A673 (cell line): ENCODE results near the gene LEF1.

Experiments used
- EZH2 ChIP-seq: fragments of 200-600 bp; sonication (generic); IDR thresholded peaks from 2 replicates; pipeline ENCODE4 v1.6.1; 2017; ENCODE audit warnings: borderline replicate concordance, low read depth, mild to moderate bottlenecking, mixed read lengths, antibody characterized with exemption, low read length; ENCODE audit not compliant: poor library complexity, severe bottlenecking
- TF ChIP-seq, protein P1 (sequence below): fragments of 300-800, 200-600 bp; sonication (generic); conservative IDR thresholded peaks from 2 replicates; pipeline ENCODE4 v1.5.1; 2017; ENCODE audit warnings: low read depth, mild to moderate bottlenecking, antibody characterized with exemption, low read length, moderate library complexity, mixed read lengths

DNA sequence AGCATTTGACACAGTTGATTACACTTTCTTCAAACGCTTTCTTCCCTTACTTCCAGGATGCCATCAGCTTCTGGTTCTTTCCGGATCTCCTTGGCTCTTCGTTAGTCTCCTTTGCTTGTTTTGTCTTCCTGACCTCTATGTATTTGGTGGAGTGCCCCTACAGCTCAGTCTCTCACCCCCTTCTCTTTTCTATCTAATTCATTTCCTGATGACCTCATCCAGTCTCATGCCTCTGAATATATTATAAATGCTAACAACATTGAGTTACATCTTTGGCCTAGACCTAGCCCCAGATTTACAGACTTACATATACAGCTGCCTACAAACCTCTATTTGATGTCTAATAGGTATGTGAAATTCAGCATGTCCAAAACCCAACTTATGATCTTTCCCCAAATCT, 16.5 kb upstream of the LEF1 start:
- no peak for TF ChIP-seq EZH2
- TF ChIP-seq, protein P1, sequence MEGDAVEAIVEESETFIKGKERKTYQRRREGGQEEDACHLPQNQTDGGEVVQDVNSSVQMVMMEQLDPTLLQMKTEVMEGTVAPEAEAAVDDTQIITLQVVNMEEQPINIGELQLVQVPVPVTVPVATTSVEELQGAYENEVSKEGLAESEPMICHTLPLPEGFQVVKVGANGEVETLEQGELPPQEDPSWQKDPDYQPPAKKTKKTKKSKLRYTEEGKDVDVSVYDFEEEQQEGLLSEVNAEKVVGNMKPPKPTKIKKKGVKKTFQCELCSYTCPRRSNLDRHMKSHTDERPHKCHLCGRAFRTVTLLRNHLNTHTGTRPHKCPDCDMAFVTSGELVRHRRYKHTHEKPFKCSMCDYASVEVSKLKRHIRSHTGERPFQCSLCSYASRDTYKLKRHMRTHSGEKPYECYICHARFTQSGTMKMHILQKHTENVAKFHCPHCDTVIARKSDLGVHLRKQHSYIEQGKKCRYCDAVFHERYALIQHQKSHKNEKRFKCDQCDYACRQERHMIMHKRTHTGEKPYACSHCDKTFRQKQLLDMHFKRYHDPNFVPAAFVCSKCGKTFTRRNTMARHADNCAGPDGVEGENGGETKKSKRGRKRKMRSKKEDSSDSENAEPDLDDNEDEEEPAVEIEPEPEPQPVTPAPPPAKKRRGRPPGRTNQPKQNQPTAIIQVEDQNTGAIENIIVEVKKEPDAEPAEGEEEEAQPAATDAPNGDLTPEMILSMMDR, result no peak
